ENCODE measurements around the gene GPR26. TPM values are rescaled to one million over a fixed set of nuclear protein-coding genes. Genes with fewer than 3 reads are reported as not detected.

GPR26 gene
- polyA plus RNA-seq, 1 of the 3 experiments (the other 2 are of a cell fraction): not detected

DNA sequence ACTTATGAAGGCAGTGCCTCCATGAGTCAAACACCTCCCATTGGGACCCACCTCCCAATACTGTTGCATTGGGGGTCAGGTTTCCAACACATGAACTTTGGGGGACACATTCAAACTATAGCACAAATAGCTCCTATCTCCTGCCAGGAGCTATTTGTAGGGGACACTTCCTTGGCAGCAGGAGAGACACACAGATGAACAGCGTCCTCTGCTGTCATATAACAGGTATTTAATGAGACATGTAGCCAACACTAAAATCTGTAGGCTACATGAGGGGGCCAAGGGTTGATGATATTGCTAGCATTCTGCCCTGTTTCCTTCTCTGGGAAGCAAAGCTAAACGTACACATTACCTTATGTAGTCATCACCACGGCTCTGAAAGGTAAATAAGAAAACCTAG lies 2.6 kb upstream of the GPR26 start:
- TF ChIP-seq NFIC (IDR thresholded peaks at IDR 0.05; ENCODE audit: borderline replicate concordance) (no peak), JUND (IDR thresholded peaks at IDR 0.05) (no peak), SMC3 (IDR thresholded peaks at IDR 0.05; ENCODE audit: low read depth, low read length) (no peak), POLR2AphosphoS5 (IDR thresholded peaks at IDR 0.05; ENCODE audit: low read depth, low read length) (no peak), MXI1 (IDR thresholded peaks at IDR 0.05; ENCODE audit: low read depth, low read length) (no peak), YY1 (IDR thresholded peaks at IDR 0.05; ENCODE audit: low read depth) (no peak), EP300 (IDR thresholded peaks at IDR 0.05; ENCODE audit: borderline replicate concordance in 1 of 2, low read depth in 1 of 2, low read length in 1 of 2) (no peak), RAD21 (IDR thresholded peaks at IDR 0.05; ENCODE audit: low read length) (no peak), ELF1 (IDR thresholded peaks at IDR 0.05) (no peak), TAF1 (IDR thresholded peaks at IDR 0.05; ENCODE audit: borderline replicate concordance, low read depth, low read length) (no peak), MEF2A (IDR thresholded peaks at IDR 0.05; ENCODE audit: borderline replicate concordance, low read depth) (no peak), SIN3A (IDR thresholded peaks at IDR 0.05; ENCODE audit: borderline replicate concordance, low read depth, low read length) (no peak), FOXJ3 (CRISPR knock-in tag; IDR thresholded peaks at IDR 0.05) (no peak), GABPA (IDR thresholded peaks at IDR 0.05; ENCODE audit: low read depth) (no peak), RXRA (IDR thresholded peaks at IDR 0.05; ENCODE audit: borderline replicate concordance, low read depth) (no peak), RCOR1 (IDR thresholded peaks at IDR 0.05; ENCODE audit: low read length) (no peak)
- TF ChIP-seq, protein P1, sequence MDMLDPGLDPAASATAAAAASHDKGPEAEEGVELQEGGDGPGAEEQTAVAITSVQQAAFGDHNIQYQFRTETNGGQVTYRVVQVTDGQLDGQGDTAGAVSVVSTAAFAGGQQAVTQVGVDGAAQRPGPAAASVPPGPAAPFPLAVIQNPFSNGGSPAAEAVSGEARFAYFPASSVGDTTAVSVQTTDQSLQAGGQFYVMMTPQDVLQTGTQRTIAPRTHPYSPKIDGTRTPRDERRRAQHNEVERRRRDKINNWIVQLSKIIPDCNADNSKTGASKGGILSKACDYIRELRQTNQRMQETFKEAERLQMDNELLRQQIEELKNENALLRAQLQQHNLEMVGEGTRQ (IDR thresholded peaks at IDR 0.05; ENCODE audit: borderline replicate concordance, low read depth, low read length): no peak
- TF ChIP-seq, protein P2, sequence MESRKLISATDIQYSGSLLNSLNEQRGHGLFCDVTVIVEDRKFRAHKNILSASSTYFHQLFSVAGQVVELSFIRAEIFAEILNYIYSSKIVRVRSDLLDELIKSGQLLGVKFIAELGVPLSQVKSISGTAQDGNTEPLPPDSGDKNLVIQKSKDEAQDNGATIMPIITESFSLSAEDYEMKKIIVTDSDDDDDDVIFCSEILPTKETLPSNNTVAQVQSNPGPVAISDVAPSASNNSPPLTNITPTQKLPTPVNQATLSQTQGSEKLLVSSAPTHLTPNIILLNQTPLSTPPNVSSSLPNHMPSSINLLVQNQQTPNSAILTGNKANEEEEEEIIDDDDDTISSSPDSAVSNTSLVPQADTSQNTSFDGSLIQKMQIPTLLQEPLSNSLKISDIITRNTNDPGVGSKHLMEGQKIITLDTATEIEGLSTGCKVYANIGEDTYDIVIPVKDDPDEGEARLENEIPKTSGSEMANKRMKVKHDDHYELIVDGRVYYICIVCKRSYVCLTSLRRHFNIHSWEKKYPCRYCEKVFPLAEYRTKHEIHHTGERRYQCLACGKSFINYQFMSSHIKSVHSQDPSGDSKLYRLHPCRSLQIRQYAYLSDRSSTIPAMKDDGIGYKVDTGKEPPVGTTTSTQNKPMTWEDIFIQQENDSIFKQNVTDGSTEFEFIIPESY (IDR thresholded peaks at IDR 0.05; ENCODE audit: borderline replicate concordance, low read depth): no peak
- TF ChIP-seq, protein P3, sequence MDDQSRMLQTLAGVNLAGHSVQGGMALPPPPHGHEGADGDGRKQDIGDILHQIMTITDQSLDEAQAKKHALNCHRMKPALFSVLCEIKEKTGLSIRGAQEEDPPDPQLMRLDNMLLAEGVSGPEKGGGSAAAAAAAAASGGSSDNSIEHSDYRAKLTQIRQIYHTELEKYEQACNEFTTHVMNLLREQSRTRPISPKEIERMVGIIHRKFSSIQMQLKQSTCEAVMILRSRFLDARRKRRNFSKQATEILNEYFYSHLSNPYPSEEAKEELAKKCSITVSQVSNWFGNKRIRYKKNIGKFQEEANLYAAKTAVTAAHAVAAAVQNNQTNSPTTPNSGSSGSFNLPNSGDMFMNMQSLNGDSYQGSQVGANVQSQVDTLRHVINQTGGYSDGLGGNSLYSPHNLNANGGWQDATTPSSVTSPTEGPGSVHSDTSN (IDR thresholded peaks at IDR 0.05): no peak
- TF ChIP-seq, protein P4, sequence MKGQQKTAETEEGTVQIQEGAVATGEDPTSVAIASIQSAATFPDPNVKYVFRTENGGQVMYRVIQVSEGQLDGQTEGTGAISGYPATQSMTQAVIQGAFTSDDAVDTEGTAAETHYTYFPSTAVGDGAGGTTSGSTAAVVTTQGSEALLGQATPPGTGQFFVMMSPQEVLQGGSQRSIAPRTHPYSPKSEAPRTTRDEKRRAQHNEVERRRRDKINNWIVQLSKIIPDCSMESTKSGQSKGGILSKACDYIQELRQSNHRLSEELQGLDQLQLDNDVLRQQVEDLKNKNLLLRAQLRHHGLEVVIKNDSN (IDR thresholded peaks at IDR 0.05; ENCODE audit: borderline replicate concordance, low read depth): no peak
- Histone ChIP-seq H3K9ac (no peak overlapping the region), H3F3A (replicated peaks; ENCODE audit: insufficient read depth) (no peaks in the 10 kb centered on the region), H3K4me2 (no peak overlapping the region), H3K36me3 (replicated peaks in 1 of 2; ENCODE audit: control insufficient read depth in 1 of 2, insufficient read depth in 2 of 2, low read length in 1 of 2) (no peaks in the 10 kb centered on the region), H3K27me3 (ENCODE audit: insufficient read depth) (no peaks in the 10 kb centered on the region), H3K9me3 (no peaks in the 10 kb centered on the region), H4K20me1 (ENCODE audit: insufficient read depth) (no peaks in the 10 kb centered on the region), H3K9me2 (no peaks in the 10 kb centered on the region), H3K27ac (ENCODE audit: low read depth in 2 of 2, low read length in 1 of 2) (no peak overlapping the region), H2AFZ (ENCODE audit: low read depth) (no peak overlapping the region), H3K4me1 (ENCODE audit: control insufficient read depth in 1 of 2, insufficient read depth in 2 of 2, low read depth in 1 of 2, low read length in 1 of 2) (no peaks in the 10 kb centered on the region; a peak in 1 of 4 replicates), H3K4me3 (ENCODE audit: low read depth in 2 of 2, low read length in 1 of 2) (no peak overlapping the region), H3K79me2 (ENCODE audit: insufficient read depth) (no peaks in the 10 kb centered on the region)
- POLR2A ChIA-PET: no interaction called here
- no peak for DNase-seq
- WGBS (ENCODE audit: low lambda C conversion rate): 0% methylated on average over 3 of the region's 3 CpGs
- CTCF ChIA-PET: interaction anchor here (1.0 kb wide), 1 partner anchor 14 kb away, joined by 4 read pairs; no protein-coding TSS in a partner anchor
